Naive B cell (primary cell): ENCODE measurements around the gene GRIA3. TPM values are rescaled to one million over a fixed set of nuclear protein-coding genes. Genes with fewer than 3 reads are reported as not detected.
"Not testable (repeated sequence)": the region's sequence is repeated elsewhere in the genome, so short reads cannot be mapped to it uniquely, and the experiment has no call there.

ENCODE experiments used
- ATAC-seq, 2 donors: fragments of 150-1000 bp; cut with Tn5 transposase; 2 replicates each; pipeline ENCODE4 v1.10.0; 2021; ENCODE audit warnings: low read depth in 2 of 2, mild to moderate bottlenecking in 2 of 2, moderate library complexity in 2 of 2
- DNase-seq: peaks from one replicate; pipeline ENCODE4 v3.0.0; 2022
- H3K27ac Mint-ChIP-seq, 6 donors: one replicate each; pipeline ENCODE4 v1.8.0; 2020 to 2022; ENCODE audit warnings: mild to moderate bottlenecking in 6 of 6, mixed read lengths in 6 of 6, moderate library complexity in 5 of 6, inconsistent platforms in 2 of 6
- H3K27me3 Mint-ChIP-seq, 3 donors: one replicate each; pipeline ENCODE4 v1.8.0; 2021 to 2022; ENCODE audit warnings: mixed read lengths in 3 of 3, mild to moderate bottlenecking in 1 of 3
- H3K36me3 Mint-ChIP-seq, 2 donors: one replicate each; pipeline ENCODE4 v1.8.0; 2020 to 2022; ENCODE audit warnings: mixed read lengths in 2 of 2, inconsistent platforms in 1 of 2, mild to moderate bottlenecking in 1 of 2
- H3K4me1 Mint-ChIP-seq, 3 donors: one replicate each; pipeline ENCODE4 v1.8.0; 2020 to 2022; ENCODE audit warnings: mixed read lengths in 3 of 3, inconsistent platforms in 1 of 3, mild to moderate bottlenecking in 1 of 3, moderate library complexity in 1 of 3
- H3K4me3 Mint-ChIP-seq, 8 donors: one replicate each; pipeline ENCODE4 v1.8.0; 2020 to 2022; ENCODE audit warnings: mild to moderate bottlenecking in 8 of 8, mixed read lengths in 8 of 8, moderate library complexity in 8 of 8, inconsistent platforms in 2 of 8
- H3K9me3 Mint-ChIP-seq, 7 donors: one replicate each; pipeline ENCODE4 v1.8.0; 2020 to 2022; ENCODE audit warnings: mixed read lengths in 7 of 7, mild to moderate bottlenecking in 5 of 7, inconsistent platforms in 2 of 7, moderate library complexity in 1 of 7
- polyA plus RNA-seq, 6 donors: library from polyadenylated mRNA; unstranded; fragments of 300-500 nt; fragmentation: Illumina TruSeq; gene quantifications; one replicate each; pipeline ENCODE4 v1.2.3, GENCODE V29; 2021; ENCODE audit warnings: low read depth in 6 of 6

GRIA3 gene
- polyA plus RNA-seq, 6 donors from 2014 or later: not detected

GRCh38 chrX:123348468-123348867, 164.4 kb downstream of the GRIA3 start:
- no peaks in the 10 kb centered on the region for H3K36me3 Mint-ChIP-seq
- no peaks in the 10 kb centered on the region for H3K4me1 Mint-ChIP-seq
- no peak overlapping the region for H3K27ac Mint-ChIP-seq
- peaks cover 0 to 5% (median 0%) of the 10 kb centered on the region in 7 donors for H3K9me3 Mint-ChIP-seq
- H3K27me3 Mint-ChIP-seq: peaks cover 0 to 4% (median 0%) of the 10 kb centered on the region in 3 donors
- DNase-seq (no peak), ATAC-seq (no peak)
- H3K4me3 Mint-ChIP-seq: no peak overlapping the region

GRCh38 chrX:123350226-123350625, 166.1 kb downstream of the GRIA3 start:
- no peak overlapping the region for H3K4me3 Mint-ChIP-seq

GRCh38 chrX:123357941-123358340, 173.9 kb downstream of the GRIA3 start:
- DNase-seq (no peak), ATAC-seq (no peak)
- peaks cover 0 to 9% (median 0%) of the 10 kb centered on the region in 7 donors for H3K9me3 Mint-ChIP-seq
- H3K27ac Mint-ChIP-seq: no peak overlapping the region
- H3K4me1 Mint-ChIP-seq: no peaks in the 10 kb centered on the region
- no peaks in the 10 kb centered on the region for H3K36me3 Mint-ChIP-seq
- H3K4me3 Mint-ChIP-seq: no peak overlapping the region
- H3K27me3 Mint-ChIP-seq: peaks cover 0 to 4% (median 0%) of the 10 kb centered on the region in 3 donors

More at GRCh38 chrX:123350226-123350625, 166.1 kb downstream of the GRIA3 start:
- peaks cover 0 to 4% (median 0%) of the 10 kb centered on the region in 7 donors for H3K9me3 Mint-ChIP-seq
- H3K4me1 Mint-ChIP-seq: no peaks in the 10 kb centered on the region
- DNase-seq: no peak
- H3K27me3 Mint-ChIP-seq: peaks cover 0 to 4% (median 0%) of the 10 kb centered on the region in 3 donors
- H3K36me3 Mint-ChIP-seq: no peaks in the 10 kb centered on the region
- no peak for ATAC-seq
- H3K27ac Mint-ChIP-seq: no peak overlapping the region

- no peaks in the 10 kb centered on the region for H3K36me3 Mint-ChIP-seq
- H3K27me3 Mint-ChIP-seq: peaks cover 0 to 4% (median 0%) of the 10 kb centered on the region in 3 donors
- peaks cover 0 to 9% (median 0%) of the 10 kb centered on the region in 7 donors for H3K9me3 Mint-ChIP-seq
- no peak overlapping the region for H3K27ac Mint-ChIP-seq
- no peaks in the 10 kb centered on the region for H3K4me1 Mint-ChIP-seq
- DNase-seq (no peak), ATAC-seq (no peak)
- no peak overlapping the region for H3K4me3 Mint-ChIP-seq
These were observed 174.4 kb downstream of the GRIA3 start for GRCh38 chrX:123358457-123358856.

GRCh38 chrX:123361371-123361770, 177.3 kb downstream of the GRIA3 start:
- Mint-ChIP-seq H3K9me3 (peaks cover 0 to 12% (median 3%) of the 10 kb centered on the region in 7 donors), H3K27me3 (peaks cover 0 to 4% (median 0%) of the 10 kb centered on the region in 3 donors)
- no peak for ATAC-seq

GRCh38 chrX:123386196-123386595, 202.1 kb downstream of the GRIA3 start:
- not testable (repeated sequence) for ATAC-seq, H3K4me3 Mint-ChIP-seq, H3K4me1 Mint-ChIP-seq, H3K27me3 Mint-ChIP-seq, H3K27ac Mint-ChIP-seq, DNase-seq
- Mint-ChIP-seq H3K36me3 (peaks cover 5 to 15% of the 10 kb centered on the region in 2 donors), H3K9me3 (peaks cover 9 to 35% (median 19%) of the 10 kb centered on the region in 7 donors)

More at GRCh38 chrX:123361371-123361770, 177.3 kb downstream of the GRIA3 start:
- DNase-seq: no peak
- Mint-ChIP-seq H3K36me3 (no peaks in the 10 kb centered on the region), H3K27ac (no peak overlapping the region), H3K4me3 (no peak overlapping the region), H3K4me1 (no peaks in the 10 kb centered on the region)

GRCh38 chrX:123392921-123393320, 208.8 kb downstream of the GRIA3 start:
- Mint-ChIP-seq H3K27ac (no peak overlapping the region), H3K9me3 (peaks cover 8 to 24% (median 19%) of the 10 kb centered on the region in 7 donors), H3K36me3 (peaks cover 5 to 16% of the 10 kb centered on the region in 2 donors), H3K4me3 (no peak overlapping the region), H3K27me3 (no peaks in the 10 kb centered on the region), H3K4me1 (no peaks in the 10 kb centered on the region)
- no peak for ATAC-seq
- DNase-seq: no peak

- no peak overlapping the region for H3K27ac Mint-ChIP-seq
- no peaks in the 10 kb centered on the region for H3K27me3 Mint-ChIP-seq
- no peaks in the 10 kb centered on the region for H3K36me3 Mint-ChIP-seq
- no peak for ATAC-seq
- H3K4me3 Mint-ChIP-seq: no peak overlapping the region
- no peak for DNase-seq
- no peaks in the 10 kb centered on the region for H3K4me1 Mint-ChIP-seq
- peaks cover 0 to 1% (median 0%) of the 10 kb centered on the region in 7 donors for H3K9me3 Mint-ChIP-seq
These were observed 215.6 kb downstream of the GRIA3 start for GRCh38 chrX:123399709-123400108.

- no peaks in the 10 kb centered on the region for H3K36me3 Mint-ChIP-seq
- peak overlapping the region in 1 of 6 donors; percentile 5 for H3K27ac Mint-ChIP-seq
- no peak overlapping the region for H3K4me3 Mint-ChIP-seq
- no peaks in the 10 kb centered on the region for H3K4me1 Mint-ChIP-seq
- DNase-seq (no peak), ATAC-seq (no peak)
- peaks cover 0 to 4% (median 0%) of the 10 kb centered on the region in 3 donors for H3K27me3 Mint-ChIP-seq
- peaks cover 0 to 2% (median 0%) of the 10 kb centered on the region in 7 donors for H3K9me3 Mint-ChIP-seq
These were observed 221.2 kb downstream of the GRIA3 start for GRCh38 chrX:123405231-123405630.

- Mint-ChIP-seq H3K27ac (no peak overlapping the region), H3K9me3 (peaks cover 0 to 7% (median 5%) of the 10 kb centered on the region in 7 donors), H3K27me3 (peaks cover 0 to 4% (median 0%) of the 10 kb centered on the region in 3 donors), H3K4me3 (no peak overlapping the region), H3K36me3 (no peaks in the 10 kb centered on the region), H3K4me1 (no peaks in the 10 kb centered on the region)
- ATAC-seq: no peak
- DNase-seq: no peak
These were observed 225.0 kb downstream of the GRIA3 start for GRCh38 chrX:123408821-123409737.

GRCh38 chrX:123422875-123423274, 238.8 kb downstream of the GRIA3 start:
- Mint-ChIP-seq H3K36me3 (no peaks in the 10 kb centered on the region), H3K27me3 (peaks cover 0 to 4% (median 0%) of the 10 kb centered on the region in 3 donors), H3K9me3 (no peaks in the 10 kb centered on the region)

GRCh38 chrX:123424546-123424945, 240.5 kb downstream of the GRIA3 start:
- Mint-ChIP-seq H3K27ac (no peak overlapping the region), H3K27me3 (peaks cover 0 to 4% (median 0%) of the 10 kb centered on the region in 3 donors), H3K36me3 (no peaks in the 10 kb centered on the region), H3K4me1 (no peaks in the 10 kb centered on the region), H3K4me3 (no peak overlapping the region), H3K9me3 (no peaks in the 10 kb centered on the region)
- ATAC-seq (no peak), DNase-seq (no peak)

More at GRCh38 chrX:123422875-123423274, 238.8 kb downstream of the GRIA3 start:
- DNase-seq: no peak
- H3K4me1 Mint-ChIP-seq: no peaks in the 10 kb centered on the region
- no peak overlapping the region for H3K4me3 Mint-ChIP-seq
- no peak overlapping the region for H3K27ac Mint-ChIP-seq
- ATAC-seq: no peak

- DNase-seq (no peak), ATAC-seq (no peak)
- Mint-ChIP-seq H3K9me3 (no peaks in the 10 kb centered on the region), H3K27me3 (peaks cover 0 to 4% (median 0%) of the 10 kb centered on the region in 3 donors), H3K4me3 (no peak overlapping the region), H3K27ac (no peak overlapping the region), H3K4me1 (no peaks in the 10 kb centered on the region), H3K36me3 (no peaks in the 10 kb centered on the region)
These were observed 241.4 kb downstream of the GRIA3 start for GRCh38 chrX:123425471-123425870.

- ATAC-seq (no peak), DNase-seq (no peak)
- Mint-ChIP-seq H3K4me1 (no peaks in the 10 kb centered on the region), H3K27me3 (peaks cover 0 to 4% (median 0%) of the 10 kb centered on the region in 3 donors), H3K4me3 (no peak overlapping the region), H3K27ac (no peak overlapping the region), H3K36me3 (no peaks in the 10 kb centered on the region), H3K9me3 (no peaks in the 10 kb centered on the region)
These were observed 241.8 kb downstream of the GRIA3 start for GRCh38 chrX:123425904-123426303.
